SU-DHL-6 (cell line): ENCODE data around the gene SH3RF1.

ENCODE experiments used
- H2AFZ ChIP-seq: fragments of 200-600 bp; sonication (generic); 2 replicates; pipeline ENCODE4 v1.6.1; 2014; ENCODE audit warnings: low read depth, mild to moderate bottlenecking, moderate library complexity, mixed read lengths, antibody characterized with exemption, low read length; ENCODE audit not compliant: severe bottlenecking
- H3F3A ChIP-seq: fragments of 200-600 bp; shearing (Covaris generic); 2 replicates; pipeline ENCODE4 v1.6.0; 2016; ENCODE audit warnings: antibody characterized with exemption, mild to moderate bottlenecking; ENCODE audit not compliant: insufficient read depth
- H3K27ac ChIP-seq: fragments of 200-600 bp; sonication (generic); 2 replicates; pipeline ENCODE4 v1.5.1; 2016; ENCODE audit warnings: low read depth, mild to moderate bottlenecking, low read length, moderate library complexity, mixed read lengths
- H3K27me3 ChIP-seq: fragments of 200-600 bp; sonication (generic), shearing (Covaris generic); 2 replicates; pipeline ENCODE4 v1.6.0; 2014; ENCODE audit warnings: mild to moderate bottlenecking, low read length
- H3K36me3 ChIP-seq: fragments of 200-600 bp; sonication (generic); 2 replicates; pipeline ENCODE4 v1.6.1; 2014; ENCODE audit warnings: mild to moderate bottlenecking, low read length, mixed read lengths
- H3K4me2 ChIP-seq: fragments of 300-600, 200-600 bp; shearing (Covaris generic), sonication (generic); 2 replicates; pipeline ENCODE4 v1.6.0; 2014; ENCODE audit warnings: low read length, low read depth, mild to moderate bottlenecking; ENCODE audit not compliant: poor library complexity, severe bottlenecking
- H3K4me3 ChIP-seq: fragments of 200-600 bp; sonication (generic); 2 replicates; pipeline ENCODE4 v1.5.1; 2014; ENCODE audit warnings: antibody characterized with exemption, low read length, mild to moderate bottlenecking, mixed read lengths; ENCODE audit not compliant: insufficient read depth, poor library complexity, severe bottlenecking
- H3K79me2 ChIP-seq: fragments of 200-600 bp; sonication (generic); 2 replicates; pipeline ENCODE4 v1.6.1; 2014; ENCODE audit warnings: mild to moderate bottlenecking, low read length, moderate library complexity; ENCODE audit not compliant: insufficient read depth
- H3K9ac ChIP-seq: fragments of 200-600 bp; sonication (generic); 2 replicates; pipeline ENCODE4 v1.7.0; 2014; ENCODE audit warnings: mild to moderate bottlenecking, low read length
- H3K9me2 ChIP-seq: fragments of 200-600 bp; sonication (generic); replicated peaks from 2 replicates; pipeline ENCODE4 v1.6.1; 2014; ENCODE audit warnings: low read length; ENCODE audit not compliant: insufficient read depth
- H3K9me3 ChIP-seq: fragments of 200-600 bp; sonication (generic); 2 replicates; pipeline ENCODE4 v1.6.1; 2014; ENCODE audit warnings: low read length, mixed read lengths; ENCODE audit not compliant: insufficient read depth
- H4K20me1 ChIP-seq: fragments of 200-600 bp; sonication (generic); 2 replicates; pipeline ENCODE4 v1.6.1; 2014; ENCODE audit warnings: low read depth, mild to moderate bottlenecking, antibody characterized with exemption, low read length, moderate library complexity, mixed read lengths
- EZH2phosphoT487 ChIP-seq: fragments of 200-600 bp; sonication (generic), shearing (Covaris generic); conservative IDR thresholded peaks from 2 replicates; pipeline ENCODE4 v1.6.1; 2018; ENCODE audit warnings: mild to moderate bottlenecking, antibody characterized with exemption, low read length, moderate library complexity, mixed read lengths
- TF ChIP-seq, protein P1 (sequence below): fragments of 200-600 bp; sonication (generic); IDR thresholded peaks from one replicate; pipeline ENCODE4 v1.5.1; 2017; ENCODE audit warnings: antibody characterized with exemption, mild to moderate bottlenecking, low read length, moderate library complexity; ENCODE audit not compliant: insufficient read depth, poor library complexity, severe bottlenecking

SH3RF1 gene

GRCh38 chr4:169309326-169309967 lies 38.7 kb upstream of the SH3RF1 start:
- H3K4me2 ChIP-seq = no peak overlapping the region
- no peaks in the 10 kb centered on the region for H3K36me3 ChIP-seq
- no peak overlapping the region for H2AFZ ChIP-seq
- H3K9ac ChIP-seq = no peak overlapping the region
- no peaks in the 10 kb centered on the region for H3F3A ChIP-seq
- H3K9me3 ChIP-seq = no peaks in the 10 kb centered on the region
- no peaks in the 10 kb centered on the region for H3K9me2 ChIP-seq
- no peak for TF ChIP-seq EZH2phosphoT487
- TF ChIP-seq, protein P1, sequence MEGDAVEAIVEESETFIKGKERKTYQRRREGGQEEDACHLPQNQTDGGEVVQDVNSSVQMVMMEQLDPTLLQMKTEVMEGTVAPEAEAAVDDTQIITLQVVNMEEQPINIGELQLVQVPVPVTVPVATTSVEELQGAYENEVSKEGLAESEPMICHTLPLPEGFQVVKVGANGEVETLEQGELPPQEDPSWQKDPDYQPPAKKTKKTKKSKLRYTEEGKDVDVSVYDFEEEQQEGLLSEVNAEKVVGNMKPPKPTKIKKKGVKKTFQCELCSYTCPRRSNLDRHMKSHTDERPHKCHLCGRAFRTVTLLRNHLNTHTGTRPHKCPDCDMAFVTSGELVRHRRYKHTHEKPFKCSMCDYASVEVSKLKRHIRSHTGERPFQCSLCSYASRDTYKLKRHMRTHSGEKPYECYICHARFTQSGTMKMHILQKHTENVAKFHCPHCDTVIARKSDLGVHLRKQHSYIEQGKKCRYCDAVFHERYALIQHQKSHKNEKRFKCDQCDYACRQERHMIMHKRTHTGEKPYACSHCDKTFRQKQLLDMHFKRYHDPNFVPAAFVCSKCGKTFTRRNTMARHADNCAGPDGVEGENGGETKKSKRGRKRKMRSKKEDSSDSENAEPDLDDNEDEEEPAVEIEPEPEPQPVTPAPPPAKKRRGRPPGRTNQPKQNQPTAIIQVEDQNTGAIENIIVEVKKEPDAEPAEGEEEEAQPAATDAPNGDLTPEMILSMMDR = no peak
- no peak overlapping the region for H3K27ac ChIP-seq
- H3K4me3 ChIP-seq = no peak overlapping the region
- no peaks in the 10 kb centered on the region for H3K27me3 ChIP-seq
- H4K20me1 ChIP-seq = no peaks in the 10 kb centered on the region
- H3K79me2 ChIP-seq = no peaks in the 10 kb centered on the region

GRCh38 chr4:169307576-169307975 lies 36.8 kb upstream of the SH3RF1 start:
- Histone ChIP-seq H3K9me2 (no peaks in the 10 kb centered on the region), H3K79me2 (no peaks in the 10 kb centered on the region), H3K27me3 (no peaks in the 10 kb centered on the region), H3K36me3 (no peaks in the 10 kb centered on the region), H4K20me1 (no peaks in the 10 kb centered on the region), H3F3A (no peaks in the 10 kb centered on the region), H3K27ac (no peak overlapping the region), H3K9me3 (no peaks in the 10 kb centered on the region), H3K4me3 (no peak overlapping the region), H2AFZ (no peak overlapping the region), H3K4me2 (no peak overlapping the region), H3K9ac (no peak overlapping the region)
- no peak for TF ChIP-seq EZH2phosphoT487
- TF ChIP-seq, protein P1 = no peak

DNA sequence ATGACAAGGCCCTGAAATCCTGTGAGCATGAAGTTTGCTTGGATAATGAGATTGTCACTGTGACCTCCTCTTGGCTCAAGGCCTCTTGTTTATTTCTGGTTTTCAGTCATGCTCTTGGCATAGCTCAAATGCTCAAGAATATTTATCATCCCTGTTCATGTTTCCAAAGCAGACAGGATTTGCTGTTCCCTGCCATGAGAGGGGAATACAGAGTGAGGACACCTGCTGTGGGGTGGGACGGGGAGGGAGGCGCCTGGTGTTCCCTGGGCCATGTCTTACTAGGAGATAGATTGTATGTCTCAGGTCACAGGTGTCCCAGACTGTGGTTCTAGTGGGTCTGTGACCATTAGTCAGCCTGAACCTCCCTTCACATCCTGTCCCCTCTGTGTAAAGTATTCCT lies 34.9 kb upstream of the SH3RF1 start:
- Histone ChIP-seq H3K79me2 (no peaks in the 10 kb centered on the region), H3K4me2 (no peak overlapping the region), H3K27ac (no peak overlapping the region), H3K9ac (no peak overlapping the region), H3K9me3 (no peaks in the 10 kb centered on the region), H3K9me2 (no peaks in the 10 kb centered on the region), H3K4me3 (no peak overlapping the region), H3F3A (no peaks in the 10 kb centered on the region), H3K27me3 (no peaks in the 10 kb centered on the region), H3K36me3 (no peaks in the 10 kb centered on the region), H2AFZ (no peak overlapping the region), H4K20me1 (no peaks in the 10 kb centered on the region)
- TF ChIP-seq, protein P1 = no peak
- TF ChIP-seq EZH2phosphoT487 = no peak
